HL-60/S4 (cell line): Measurements from ENCODE around the gene MIAT.

Experiments used
- in situ Hi-C: fragments of 300-500 bp; cut with MboI; formaldehyde crosslinking; loops from 2 replicates; pipeline ENCODE4 v1.14.3; 2022; ENCODE audit warnings: low sequenced_read_pairs

The MIAT gene

GRCh38 chr22:26665813-26666231 is 8.4 kb downstream of the MIAT start:
- in situ Hi-C loops: no loop called here

- in situ Hi-C loops: no loop called here
Measured at GRCh38 chr22:26667140-26667539, 9.8 kb downstream of the MIAT start.

- in situ Hi-C loops: no loop called here
Measured at GRCh38 chr22:26669060-26669481, 11.7 kb downstream of the MIAT start.

GRCh38 chr22:26670459-26670858 is 13.1 kb downstream of the MIAT start:
- in situ Hi-C loops: no loop called here

- in situ Hi-C loops: no loop called here
Measured at GRCh38 chr22:26671317-26672059, 14.1 kb downstream of the MIAT start.

- in situ Hi-C loops: no loop called here
Measured at GRCh38 chr22:26672060-26672471, 14.7 kb downstream of the MIAT start.

GRCh38 chr22:26672590-26673468 is 15.4 kb downstream of the MIAT start:
- in situ Hi-C loops: no loop called here

GRCh38 chr22:26673486-26673885 is 16.1 kb downstream of the MIAT start:
- in situ Hi-C loops: no loop called here

- in situ Hi-C loops: no loop called here
Measured at GRCh38 chr22:26674211-26675190, 17.1 kb downstream of the MIAT start.

GRCh38 chr22:26675687-26676268 is 18.4 kb downstream of the MIAT start:
- in situ Hi-C loops: no loop called here

GRCh38 chr22:26677217-26677616 is 19.8 kb downstream of the MIAT start:
- in situ Hi-C loops: no loop called here

- in situ Hi-C loops: no loop called here
Measured at GRCh38 chr22:26679003-26679629, 21.7 kb downstream of the MIAT start.

- in situ Hi-C loops: no loop called here
Measured at GRCh38 chr22:26680485-26680884, 23.1 kb downstream of the MIAT start.

- in situ Hi-C loops: no loop called here
Measured at GRCh38 chr22:26681395-26681821, 24.0 kb downstream of the MIAT start.

GRCh38 chr22:26684168-26684567 is 26.8 kb downstream of the MIAT start:
- in situ Hi-C loops: no loop called here

- in situ Hi-C loops: no loop called here
Measured at GRCh38 chr22:26685601-26686000, 28.2 kb downstream of the MIAT start.

GRCh38 chr22:26687439-26687838 is 30.1 kb downstream of the MIAT start:
- in situ Hi-C loops: no loop called here

GRCh38 chr22:26689513-26690301 is 32.3 kb downstream of the MIAT start:
- in situ Hi-C loops: no loop called here
